BE2C (cell line): Measurements from ENCODE around the gene NUP210.
"Not testable (repeated sequence)": the region's sequence is repeated elsewhere in the genome, so short reads cannot be mapped to it uniquely, and the experiment has no call there.

ENCODE experiments used
- DNase-seq: peaks from one replicate; pipeline ENCODE4 v3.0.0-alpha.2; 2020
- H3K27me3 ChIP-seq: fragments of 250-450 bp; sonication (Bioruptor Pico); 2 replicates; pipeline ENCODE4 v1.5.1; 2020; ENCODE audit warnings: mild to moderate bottlenecking
- H3K36me3 ChIP-seq: fragments of 250-450 bp; sonication (Bioruptor Pico); 2 replicates; pipeline ENCODE4 v1.5.1; 2020; ENCODE audit warnings: mild to moderate bottlenecking
- H3K4me1 ChIP-seq: fragments of 250-450 bp; sonication (Bioruptor Pico); 2 replicates; pipeline ENCODE4 v1.5.1; 2020
- H3K4me3 ChIP-seq: 2 replicates; pipeline ENCODE4 v1.5.1; 2011; ENCODE audit warnings: low read depth, low read length
- H3K9me3 ChIP-seq: fragments of 250-450 bp; sonication (Bioruptor Pico); 2 replicates; pipeline ENCODE4 v1.5.1; 2020
- TF ChIP-seq, protein P1 (sequence below): IDR thresholded peaks from 2 replicates; pipeline ENCODE4 v1.5.1; 2012; ENCODE audit warnings: mild to moderate bottlenecking, low read depth, low read length

Gene NUP210

GRCh38 chr3:13455644-13456043 lies 35.5 kb upstream of the NUP210 start:
- H3K9me3 ChIP-seq: no peaks in the 10 kb centered on the region
- no peaks in the 10 kb centered on the region for H3K36me3 ChIP-seq
- no peak overlapping the region for H3K4me3 ChIP-seq
- no peaks in the 10 kb centered on the region for H3K27me3 ChIP-seq
- no peak for DNase-seq
- H3K4me1 ChIP-seq: no peaks in the 10 kb centered on the region
- TF ChIP-seq, protein P1, sequence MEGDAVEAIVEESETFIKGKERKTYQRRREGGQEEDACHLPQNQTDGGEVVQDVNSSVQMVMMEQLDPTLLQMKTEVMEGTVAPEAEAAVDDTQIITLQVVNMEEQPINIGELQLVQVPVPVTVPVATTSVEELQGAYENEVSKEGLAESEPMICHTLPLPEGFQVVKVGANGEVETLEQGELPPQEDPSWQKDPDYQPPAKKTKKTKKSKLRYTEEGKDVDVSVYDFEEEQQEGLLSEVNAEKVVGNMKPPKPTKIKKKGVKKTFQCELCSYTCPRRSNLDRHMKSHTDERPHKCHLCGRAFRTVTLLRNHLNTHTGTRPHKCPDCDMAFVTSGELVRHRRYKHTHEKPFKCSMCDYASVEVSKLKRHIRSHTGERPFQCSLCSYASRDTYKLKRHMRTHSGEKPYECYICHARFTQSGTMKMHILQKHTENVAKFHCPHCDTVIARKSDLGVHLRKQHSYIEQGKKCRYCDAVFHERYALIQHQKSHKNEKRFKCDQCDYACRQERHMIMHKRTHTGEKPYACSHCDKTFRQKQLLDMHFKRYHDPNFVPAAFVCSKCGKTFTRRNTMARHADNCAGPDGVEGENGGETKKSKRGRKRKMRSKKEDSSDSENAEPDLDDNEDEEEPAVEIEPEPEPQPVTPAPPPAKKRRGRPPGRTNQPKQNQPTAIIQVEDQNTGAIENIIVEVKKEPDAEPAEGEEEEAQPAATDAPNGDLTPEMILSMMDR: no peak

GRCh38 chr3:13452490-13453335 lies 32.6 kb upstream of the NUP210 start:
- Histone ChIP-seq H3K27me3 (no peaks in the 10 kb centered on the region), H3K36me3 (no peaks in the 10 kb centered on the region), H3K9me3 (no peaks in the 10 kb centered on the region), H3K4me1 (no peaks in the 10 kb centered on the region), H3K4me3 (peak overlapping the region; percentile 62)
- TF ChIP-seq, protein P1: peak; percentile 51
- peak; percentile 16 for DNase-seq

DNA sequence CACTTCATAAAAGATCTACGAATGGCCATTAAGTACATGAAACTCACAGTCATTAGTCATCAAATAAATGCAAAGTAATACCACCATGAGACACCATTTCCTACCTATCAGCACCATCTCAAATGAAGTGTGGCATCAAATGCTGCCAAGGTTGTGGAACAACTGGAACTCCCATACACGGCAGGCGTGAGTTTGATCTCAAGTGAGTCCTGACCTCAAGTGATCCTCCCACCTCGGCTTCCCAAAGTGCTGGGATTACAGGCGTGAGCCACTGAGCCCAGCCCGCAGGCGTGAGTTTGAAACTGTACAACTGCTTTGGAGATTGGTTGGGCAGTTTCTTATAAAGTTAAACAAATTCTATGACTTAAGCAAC lies 31.2 kb upstream of the NUP210 start:
- TF ChIP-seq, protein P1: no peak
- no peaks in the 10 kb centered on the region for H3K36me3 ChIP-seq
- no peaks in the 10 kb centered on the region for H3K27me3 ChIP-seq
- H3K9me3 ChIP-seq: no peaks in the 10 kb centered on the region
- DNase-seq: no peak
- no peaks in the 10 kb centered on the region for H3K4me1 ChIP-seq
- H3K4me3 ChIP-seq: peak overlapping the region; percentile 62

DNA sequence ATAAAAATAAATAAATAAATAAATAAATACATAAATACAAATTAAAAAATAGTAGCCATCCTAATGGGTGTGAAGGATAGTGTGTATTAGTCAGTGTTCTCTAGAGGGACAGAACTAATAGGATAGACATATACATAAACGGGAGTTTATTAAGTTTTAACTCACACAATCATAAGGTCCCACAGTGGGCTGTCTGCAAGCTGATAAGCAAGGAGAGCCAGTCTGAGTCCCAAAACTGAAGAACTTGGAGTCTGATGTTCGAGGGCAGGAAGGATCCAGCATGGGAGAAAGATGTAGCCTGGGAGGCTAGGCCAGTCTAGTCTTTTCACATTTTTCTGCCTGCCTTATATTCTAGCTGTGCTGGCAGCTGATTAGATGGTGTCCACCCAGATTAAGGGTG lies 22.8 kb upstream of the NUP210 start:
- not testable (repeated sequence) for H3K4me1 ChIP-seq, H3K9me3 ChIP-seq, H3K4me3 ChIP-seq, H3K36me3 ChIP-seq, DNase-seq, H3K27me3 ChIP-seq

- no peak for DNase-seq
- TF ChIP-seq, protein P1: no peak
- Histone ChIP-seq H3K4me3 (no peak overlapping the region), H3K36me3 (no peaks in the 10 kb centered on the region), H3K9me3 (no peaks in the 10 kb centered on the region), H3K4me1 (no peaks in the 10 kb centered on the region), H3K27me3 (no peaks in the 10 kb centered on the region)
Observed at GRCh38 chr3:13440204-13440817, 20.2 kb upstream of the NUP210 start.

- not testable (repeated sequence) for H3K36me3 ChIP-seq, H3K4me1 ChIP-seq, DNase-seq, H3K4me3 ChIP-seq, H3K27me3 ChIP-seq, H3K9me3 ChIP-seq
Observed at GRCh38 chr3:13436213-13436612, 16.1 kb upstream of the NUP210 start.

GRCh38 chr3:13433912-13434311 lies 13.8 kb upstream of the NUP210 start:
- DNase-seq: no peak
- Histone ChIP-seq H3K36me3 (no peaks in the 10 kb centered on the region), H3K4me3 (no peak overlapping the region), H3K4me1 (no peaks in the 10 kb centered on the region), H3K27me3 (no peaks in the 10 kb centered on the region), H3K9me3 (no peaks in the 10 kb centered on the region)
- TF ChIP-seq, protein P1: no peak
